ENCODE results near the gene SCAMP4. TPM values are rescaled to one million over a fixed set of nuclear protein-coding genes. Genes with fewer than 3 reads are reported as not detected.
"Not testable (repeated sequence)": the region's sequence is repeated elsewhere in the genome, so short reads cannot be mapped to it uniquely, and the experiment has no call there.

The SCAMP4 gene
- total RNA-seq, 2 donors from 2014 or later, result 34.8 to 66.2 TPM

- DNase-seq (ENCODE audit: low spot score), result no peak
- Mint-ChIP-seq H3K4me3 (peak overlapping the region; percentile 95), H3K9me3 (no peaks in the 10 kb centered on the region), H3K27me3 (no peaks in the 10 kb centered on the region), H3K27ac (peak overlapping the region; percentile 74 to 94), H3K36me3 (no peaks in the 10 kb centered on the region), H3K4me1 (ENCODE audit: low read depth in 2 of 2) (peaks cover 29 to 31% of the 10 kb centered on the region in 2 donors)
- ATAC-seq, result no peak
Measured at GRCh38 chr19:1873524-1874473, 31.4 kb upstream of the SCAMP4 start.

GRCh38 chr19:1874554-1875185 lies 30.5 kb upstream of the SCAMP4 start:
- H3K36me3 Mint-ChIP-seq, result no peaks in the 10 kb centered on the region
- peak overlapping the region; percentile 95 for H3K4me3 Mint-ChIP-seq
- DNase-seq (ENCODE audit: low spot score) (no peak), ATAC-seq (peak in 1 of 2 donors; percentile 22)
- no peaks in the 10 kb centered on the region for H3K9me3 Mint-ChIP-seq
- H3K27me3 Mint-ChIP-seq, result no peaks in the 10 kb centered on the region
- peak overlapping the region; percentile 74 to 94 for H3K27ac Mint-ChIP-seq
- H3K4me1 Mint-ChIP-seq (ENCODE audit: low read depth in 2 of 2), result peaks cover 27 to 29% of the 10 kb centered on the region in 2 donors

- H3K27me3 Mint-ChIP-seq; DNase-seq (ENCODE audit: low spot score); H3K36me3 Mint-ChIP-seq; ATAC-seq; H3K9me3 Mint-ChIP-seq: not testable (repeated sequence)
- H3K27ac Mint-ChIP-seq, result peak overlapping the region; percentile 74 to 94
- H3K4me1 Mint-ChIP-seq (ENCODE audit: low read depth in 2 of 2), result peaks cover 27 to 32% of the 10 kb centered on the region in 2 donors
- peak overlapping the region; percentile 95 for H3K4me3 Mint-ChIP-seq
Measured at GRCh38 chr19:1875265-1875645, 29.9 kb upstream of the SCAMP4 start.

GRCh38 chr19:1875646-1876495 lies 29.3 kb upstream of the SCAMP4 start:
- ATAC-seq, result peak; percentile 96
- no peaks in the 10 kb centered on the region for H3K27me3 Mint-ChIP-seq
- peak; percentile 94 for DNase-seq (ENCODE audit: low spot score)
- no peaks in the 10 kb centered on the region for H3K36me3 Mint-ChIP-seq
- no peaks in the 10 kb centered on the region for H3K9me3 Mint-ChIP-seq
- peak overlapping the region; percentile 95 for H3K4me3 Mint-ChIP-seq
- peaks cover 27 to 31% of the 10 kb centered on the region in 2 donors for H3K4me1 Mint-ChIP-seq (ENCODE audit: low read depth in 2 of 2)
- H3K27ac Mint-ChIP-seq, result peak overlapping the region; percentile 74 to 94

GRCh38 chr19:1876496-1877279 lies 28.5 kb upstream of the SCAMP4 start:
- Mint-ChIP-seq H3K27ac (peak overlapping the region; percentile 74 to 94), H3K4me3 (peak overlapping the region; percentile 95), H3K4me1 (ENCODE audit: low read depth in 2 of 2) (peaks cover 27 to 33% of the 10 kb centered on the region in 2 donors)
- not testable (repeated sequence) for H3K9me3 Mint-ChIP-seq; DNase-seq (ENCODE audit: low spot score); H3K27me3 Mint-ChIP-seq; H3K36me3 Mint-ChIP-seq
- ATAC-seq, result peak; percentile 11 to 12

- H3K36me3 Mint-ChIP-seq; H3K9me3 Mint-ChIP-seq; H3K27ac Mint-ChIP-seq; ATAC-seq; H3K4me3 Mint-ChIP-seq; DNase-seq (ENCODE audit: low spot score); H3K27me3 Mint-ChIP-seq: not testable (repeated sequence)
- H3K4me1 Mint-ChIP-seq (ENCODE audit: low read depth in 2 of 2), result peaks cover 31 to 37% of the 10 kb centered on the region in 2 donors
Measured at GRCh38 chr19:1877280-1877660, 27.9 kb upstream of the SCAMP4 start.

- not testable (repeated sequence) for H3K9me3 Mint-ChIP-seq; DNase-seq (ENCODE audit: low spot score); H3K36me3 Mint-ChIP-seq; ATAC-seq; H3K4me3 Mint-ChIP-seq; H3K27ac Mint-ChIP-seq; H3K27me3 Mint-ChIP-seq
- H3K4me1 Mint-ChIP-seq (ENCODE audit: low read depth in 2 of 2), result peaks cover 44 to 48% of the 10 kb centered on the region in 2 donors
Measured at GRCh38 chr19:1878583-1878982, 26.6 kb upstream of the SCAMP4 start.

GRCh38 chr19:1879982-1880381 lies 25.2 kb upstream of the SCAMP4 start:
- Mint-ChIP-seq H3K4me1 (ENCODE audit: low read depth in 2 of 2) (peaks cover 42 to 48% of the 10 kb centered on the region in 2 donors), H3K36me3 (peaks cover 12% of the 10 kb centered on the region), H3K27ac (peak overlapping the region in 1 of 2 donors; percentile 37)

GRCh38 chr19:1880611-1881392 lies 24.4 kb upstream of the SCAMP4 start:
- ATAC-seq (no peak), DNase-seq (ENCODE audit: low spot score) (no peak)
- H3K27me3 Mint-ChIP-seq, result no peaks in the 10 kb centered on the region
- H3K27ac Mint-ChIP-seq, result peak overlapping the region in 1 of 2 donors; percentile 37
- peaks cover 35 to 42% of the 10 kb centered on the region in 2 donors for H3K4me1 Mint-ChIP-seq (ENCODE audit: low read depth in 2 of 2)
- H3K36me3 Mint-ChIP-seq, result peaks cover 12% of the 10 kb centered on the region
- H3K4me3 Mint-ChIP-seq, result peak overlapping the region; percentile 60
- no peaks in the 10 kb centered on the region for H3K9me3 Mint-ChIP-seq

More at GRCh38 chr19:1879982-1880381, 25.2 kb upstream of the SCAMP4 start:
- not testable (repeated sequence) for H3K27me3 Mint-ChIP-seq; ATAC-seq; DNase-seq (ENCODE audit: low spot score); H3K4me3 Mint-ChIP-seq; H3K9me3 Mint-ChIP-seq

- not testable (repeated sequence) for ATAC-seq; DNase-seq (ENCODE audit: low spot score)
Measured at GRCh38 chr19:1881393-1882088, 23.7 kb upstream of the SCAMP4 start.

GRCh38 chr19:1882089-1882785 lies 23.0 kb upstream of the SCAMP4 start:
- ATAC-seq, result peak; percentile 66 to 71
- peak overlapping the region; percentile 94 to 100 for H3K27ac Mint-ChIP-seq
- no peaks in the 10 kb centered on the region for H3K9me3 Mint-ChIP-seq
- no peaks in the 10 kb centered on the region for H3K27me3 Mint-ChIP-seq
- DNase-seq (ENCODE audit: low spot score), result peak; percentile 88
- peaks cover 28 to 39% of the 10 kb centered on the region in 2 donors for H3K4me1 Mint-ChIP-seq (ENCODE audit: low read depth in 2 of 2)
- H3K4me3 Mint-ChIP-seq, result peak overlapping the region; percentile 98
- H3K36me3 Mint-ChIP-seq, result peaks cover 12% of the 10 kb centered on the region

More at GRCh38 chr19:1881393-1882088, 23.7 kb upstream of the SCAMP4 start:
- peaks cover 28 to 40% of the 10 kb centered on the region in 2 donors for H3K4me1 Mint-ChIP-seq (ENCODE audit: low read depth in 2 of 2)
- not testable (repeated sequence) for H3K9me3 Mint-ChIP-seq, H3K27me3 Mint-ChIP-seq
- H3K27ac Mint-ChIP-seq, result peak overlapping the region; percentile 94 to 100
- H3K4me3 Mint-ChIP-seq, result peak overlapping the region; percentile 98
- peaks cover 12% of the 10 kb centered on the region for H3K36me3 Mint-ChIP-seq
